A549 (cell line): ENCODE results near the gene RASGRP1.

Experiments
- CEBPB ChIP-seq, 2 experiments: fragments of >200 bp in 1 of 2; sonication (Bioruptor Twin) in 1 of 2; formaldehyde crosslinking in 1 of 2; IDR thresholded peaks; 2 replicates each; pipeline ENCODE4 v1.6.1; 2012 to 2016
- HOXB5 ChIP-seq: fragments of 250-450 bp; sonication (Bioruptor Pico); IDR thresholded peaks from 2 replicates; pipeline ENCODE4 v1.5.0; 2020; ENCODE audit warnings: mild to moderate bottlenecking, moderate library complexity
- JUN ChIP-seq, 2 experiments: fragments of >200 bp; sonication (Bioruptor Twin); formaldehyde crosslinking; IDR thresholded peaks; 2 replicates in 1 of 2; 3 replicates in 1 of 2; pipeline ENCODE4 v1.6.1; 2016 to 2017
- TF ChIP-seq, protein P1 (sequence below): fragments of >200 bp; sonication (Bioruptor Twin); formaldehyde crosslinking; IDR thresholded peaks from 3 replicates; pipeline ENCODE4 v1.5.1; 2016

- TF ChIP-seq JUN (IDR thresholded peaks at IDR 0.05) (no peak), HOXB5 (CRISPR knock-in tag) (no peak), CEBPB (IDR thresholded peaks at IDR 0.05) (no peak)
- TF ChIP-seq, protein P1, sequence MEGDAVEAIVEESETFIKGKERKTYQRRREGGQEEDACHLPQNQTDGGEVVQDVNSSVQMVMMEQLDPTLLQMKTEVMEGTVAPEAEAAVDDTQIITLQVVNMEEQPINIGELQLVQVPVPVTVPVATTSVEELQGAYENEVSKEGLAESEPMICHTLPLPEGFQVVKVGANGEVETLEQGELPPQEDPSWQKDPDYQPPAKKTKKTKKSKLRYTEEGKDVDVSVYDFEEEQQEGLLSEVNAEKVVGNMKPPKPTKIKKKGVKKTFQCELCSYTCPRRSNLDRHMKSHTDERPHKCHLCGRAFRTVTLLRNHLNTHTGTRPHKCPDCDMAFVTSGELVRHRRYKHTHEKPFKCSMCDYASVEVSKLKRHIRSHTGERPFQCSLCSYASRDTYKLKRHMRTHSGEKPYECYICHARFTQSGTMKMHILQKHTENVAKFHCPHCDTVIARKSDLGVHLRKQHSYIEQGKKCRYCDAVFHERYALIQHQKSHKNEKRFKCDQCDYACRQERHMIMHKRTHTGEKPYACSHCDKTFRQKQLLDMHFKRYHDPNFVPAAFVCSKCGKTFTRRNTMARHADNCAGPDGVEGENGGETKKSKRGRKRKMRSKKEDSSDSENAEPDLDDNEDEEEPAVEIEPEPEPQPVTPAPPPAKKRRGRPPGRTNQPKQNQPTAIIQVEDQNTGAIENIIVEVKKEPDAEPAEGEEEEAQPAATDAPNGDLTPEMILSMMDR, result no peak
Measured at GRCh38 chr15:38554354-38554753, 10.3 kb downstream of the RASGRP1 start.
